GM11168 (cell line): Measurements from ENCODE around the gene GRPEL1.
"Not testable (repeated sequence)": the region's sequence is repeated elsewhere in the genome, so short reads cannot be mapped to it uniquely, and the experiment has no call there.

Experiments
- in situ Hi-C: fragments of 300-500 bp; cut with MboI; formaldehyde crosslinking; loops from one replicate; pipeline ENCODE4 v1.12.0; 2022; ENCODE audit warnings: low sequenced_read_pairs; ENCODE audit not compliant: unreplicated experiment

Gene GRPEL1

GRCh38 chr4:7067452-7068278 is at the start of gene GRPEL1:
Gene GRPEL1, minus strand, starts transcription at chr4:7068064. Its CDS starts 32 bp downstream, at chr4:7068032.
- in situ Hi-C loops = loop anchor here (10.0 kb wide), 1 partner anchor 153 kb away; no protein-coding TSS in a partner anchor

GRCh38 chr4:7116705-7117104 is 48.8 kb upstream of the GRPEL1 start:
- in situ Hi-C loops = no loop called here

GRCh38 chr4:7115557-7116340 is 47.9 kb upstream of the GRPEL1 start:
- in situ Hi-C loops = no loop called here

- in situ Hi-C loops = no loop called here
Measured at GRCh38 chr4:7112656-7113055, 44.8 kb upstream of the GRPEL1 start.

- in situ Hi-C loops = no loop called here
Measured at GRCh38 chr4:7111441-7111840, 43.6 kb upstream of the GRPEL1 start.

GRCh38 chr4:7110546-7110945 is 42.7 kb upstream of the GRPEL1 start:
- in situ Hi-C loops = no loop called here

GRCh38 chr4:7109169-7109568 is 41.3 kb upstream of the GRPEL1 start:
- in situ Hi-C loops = no loop called here

- in situ Hi-C loops = no loop called here
Measured at GRCh38 chr4:7108660-7109059, 40.8 kb upstream of the GRPEL1 start.

GRCh38 chr4:7108046-7108625 is 40.3 kb upstream of the GRPEL1 start:
- in situ Hi-C loops = no loop called here

- in situ Hi-C loops = no loop called here
Measured at GRCh38 chr4:7107166-7107905, 39.5 kb upstream of the GRPEL1 start.

GRCh38 chr4:7105276-7105675 is 37.4 kb upstream of the GRPEL1 start:
- in situ Hi-C loops = no loop called here

GRCh38 chr4:7104366-7105031 is 36.6 kb upstream of the GRPEL1 start:
- in situ Hi-C loops = no loop called here

GRCh38 chr4:7103607-7104365 is 35.9 kb upstream of the GRPEL1 start:
- in situ Hi-C loops = no loop called here

- in situ Hi-C loops = no loop called here
Measured at GRCh38 chr4:7103031-7103606, 35.3 kb upstream of the GRPEL1 start.

GRCh38 chr4:7102516-7102909 is 34.6 kb upstream of the GRPEL1 start:
- in situ Hi-C loops = not testable (repeated sequence)

GRCh38 chr4:7101692-7102515 is 34.0 kb upstream of the GRPEL1 start:
- in situ Hi-C loops = no loop called here

GRCh38 chr4:7096236-7096635 is 28.4 kb upstream of the GRPEL1 start:
- in situ Hi-C loops = no loop called here

GRCh38 chr4:7095611-7096155 is 27.8 kb upstream of the GRPEL1 start:
- in situ Hi-C loops = no loop called here
